DMS153 (cell line): ENCODE results near the gene DNAJC1.
"Not testable (repeated sequence)": the region's sequence is repeated elsewhere in the genome, so short reads cannot be mapped to it uniquely, and the experiment has no call there.

ENCODE experiments used
- DNase-seq: peaks from one replicate; lab custom pipeline; 2025; lab: John Stamatoyannopoulos, UW

DNAJC1 gene

GRCh38 chr10:21899736-21900135, 103.8 kb downstream of the DNAJC1 start:
- no peak for DNase-seq

- no peak for DNase-seq
These were observed 107.6 kb downstream of the DNAJC1 start for GRCh38 chr10:21895932-21896331.

- no peak for DNase-seq
These were observed 108.7 kb downstream of the DNAJC1 start for GRCh38 chr10:21894648-21895342.

GRCh38 chr10:21891439-21891838, 112.1 kb downstream of the DNAJC1 start:
- no peak for DNase-seq

- no peak for DNase-seq
These were observed 113.9 kb downstream of the DNAJC1 start for GRCh38 chr10:21889477-21890275.

GRCh38 chr10:21888959-21889358, 114.6 kb downstream of the DNAJC1 start:
- DNase-seq, result no peak

- no peak for DNase-seq
These were observed 117.6 kb downstream of the DNAJC1 start for GRCh38 chr10:21885940-21886339.

GRCh38 chr10:21873198-21873597, 130.3 kb downstream of the DNAJC1 start:
- DNase-seq, result no peak

GRCh38 chr10:21872771-21873170, 130.8 kb downstream of the DNAJC1 start:
- not testable (repeated sequence) for DNase-seq

- no peak for DNase-seq
These were observed 132.7 kb downstream of the DNAJC1 start for GRCh38 chr10:21870849-21871248.

GRCh38 chr10:21869087-21869486, 134.4 kb downstream of the DNAJC1 start:
- not testable (repeated sequence) for DNase-seq

- no peak for DNase-seq
These were observed 142.8 kb downstream of the DNAJC1 start for GRCh38 chr10:21860718-21861117.

- no peak for DNase-seq
These were observed 145.1 kb downstream of the DNAJC1 start for GRCh38 chr10:21858455-21858854.

GRCh38 chr10:21849607-21850006, 153.9 kb downstream of the DNAJC1 start:
- no peak for DNase-seq

- no peak for DNase-seq
These were observed 159.9 kb downstream of the DNAJC1 start for GRCh38 chr10:21843645-21844044.

- not testable (repeated sequence) for DNase-seq
These were observed 162.3 kb downstream of the DNAJC1 start for GRCh38 chr10:21841273-21841672.

- not testable (repeated sequence) for DNase-seq
These were observed 166.0 kb downstream of the DNAJC1 start for GRCh38 chr10:21837487-21837886.

- not testable (repeated sequence) for DNase-seq
These were observed 169.0 kb downstream of the DNAJC1 start for GRCh38 chr10:21834574-21834973.

- DNase-seq, result no peak
These were observed 170.8 kb downstream of the DNAJC1 start for GRCh38 chr10:21832821-21833130.

GRCh38 chr10:21831986-21832820, 171.3 kb downstream of the DNAJC1 start:
- no peak for DNase-seq

GRCh38 chr10:21830037-21830436, 173.5 kb downstream of the DNAJC1 start:
- DNase-seq, result no peak

- no peak for DNase-seq
These were observed 176.2 kb downstream of the DNAJC1 start for GRCh38 chr10:21827308-21827707.

GRCh38 chr10:21826725-21827124, 176.8 kb downstream of the DNAJC1 start:
- no peak for DNase-seq
